Activated T-helper 2 cell treated with anti-CD3 and anti-CD28 coated beads, Interferon-gamma antibody, Interleukin-2, Interleukin-4, amounts not matched to agents 10 μg/mL and 5 μg/mL and 100 μg/mL, durations not matched to agents 14 hours and 24 hours and 36 hours (primary cell): ENCODE data around the gene UPF1. TPM values are rescaled to one million over a fixed set of nuclear protein-coding genes. Genes with fewer than 3 reads are reported as not detected.

Source experiments
- DNase-seq: peaks from one replicate; pipeline ENCODE4 v3.0.0; 2021; ENCODE audit warnings: low spot score
- H3K27ac Mint-ChIP-seq: one replicate; pipeline ENCODE4 v1.8.0; 2021; ENCODE audit warnings: mixed read lengths
- H3K27me3 Mint-ChIP-seq: one replicate; pipeline ENCODE4 v1.8.0; 2021; ENCODE audit warnings: low read depth, mixed read lengths
- H3K36me3 Mint-ChIP-seq: one replicate; pipeline ENCODE4 v1.8.0; 2021; ENCODE audit warnings: low read depth, mixed read lengths
- H3K4me1 Mint-ChIP-seq: one replicate; pipeline ENCODE4 v1.8.0; 2021; ENCODE audit warnings: low read depth, mixed read lengths
- H3K4me3 Mint-ChIP-seq: one replicate; pipeline ENCODE4 v1.8.0; 2021; ENCODE audit warnings: low read depth, mild to moderate bottlenecking, moderate library complexity, mixed read lengths
- H3K9me3 Mint-ChIP-seq: one replicate; pipeline ENCODE4 v1.8.0; 2021; ENCODE audit warnings: mixed read lengths
- intact Hi-C: fragments of 100-400 bp; cut with micrococcal nuclease; formaldehyde crosslinking; loops from one replicate; pipeline ENCODE4 v1.15.1; 2023
- total RNA-seq: library from RNA; stranded (reverse); gene quantifications from 2 replicates; pipeline ENCODE4 v1.2.3, GENCODE V29; 2022

The UPF1 gene
- total RNA-seq, 1 donor from 2014 or later = 99.5 TPM

DNA sequence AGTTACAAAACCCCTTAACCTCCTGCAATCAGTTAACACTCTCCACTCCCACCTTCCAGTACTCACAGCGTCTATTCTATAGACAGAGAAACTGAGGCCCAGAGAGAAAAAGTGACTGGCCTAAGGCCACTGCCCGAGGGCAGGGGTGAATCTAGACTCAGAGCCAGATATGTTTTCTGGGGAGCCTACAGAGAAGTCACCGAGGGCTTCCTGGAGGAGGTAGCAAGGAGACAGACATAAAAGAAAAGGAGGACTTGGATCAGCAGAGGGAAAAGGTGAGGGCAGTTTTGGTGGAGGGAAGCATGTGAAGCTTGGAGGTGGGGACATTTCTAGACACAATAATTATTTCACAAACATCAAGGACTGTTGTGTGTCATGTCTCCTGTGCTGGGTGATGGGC, 39.1 kb upstream of the UPF1 start:
- Mint-ChIP-seq H3K9me3 (no peaks in the 10 kb centered on the region), H3K27ac (no peak overlapping the region), H3K36me3 (no peaks in the 10 kb centered on the region), H3K4me1 (peaks cover 6% of the 10 kb centered on the region), H3K27me3 (peaks cover 60% of the 10 kb centered on the region), H3K4me3 (no peak overlapping the region)
- DNase-seq = no peak
- intact Hi-C loops = no loop called here

DNA sequence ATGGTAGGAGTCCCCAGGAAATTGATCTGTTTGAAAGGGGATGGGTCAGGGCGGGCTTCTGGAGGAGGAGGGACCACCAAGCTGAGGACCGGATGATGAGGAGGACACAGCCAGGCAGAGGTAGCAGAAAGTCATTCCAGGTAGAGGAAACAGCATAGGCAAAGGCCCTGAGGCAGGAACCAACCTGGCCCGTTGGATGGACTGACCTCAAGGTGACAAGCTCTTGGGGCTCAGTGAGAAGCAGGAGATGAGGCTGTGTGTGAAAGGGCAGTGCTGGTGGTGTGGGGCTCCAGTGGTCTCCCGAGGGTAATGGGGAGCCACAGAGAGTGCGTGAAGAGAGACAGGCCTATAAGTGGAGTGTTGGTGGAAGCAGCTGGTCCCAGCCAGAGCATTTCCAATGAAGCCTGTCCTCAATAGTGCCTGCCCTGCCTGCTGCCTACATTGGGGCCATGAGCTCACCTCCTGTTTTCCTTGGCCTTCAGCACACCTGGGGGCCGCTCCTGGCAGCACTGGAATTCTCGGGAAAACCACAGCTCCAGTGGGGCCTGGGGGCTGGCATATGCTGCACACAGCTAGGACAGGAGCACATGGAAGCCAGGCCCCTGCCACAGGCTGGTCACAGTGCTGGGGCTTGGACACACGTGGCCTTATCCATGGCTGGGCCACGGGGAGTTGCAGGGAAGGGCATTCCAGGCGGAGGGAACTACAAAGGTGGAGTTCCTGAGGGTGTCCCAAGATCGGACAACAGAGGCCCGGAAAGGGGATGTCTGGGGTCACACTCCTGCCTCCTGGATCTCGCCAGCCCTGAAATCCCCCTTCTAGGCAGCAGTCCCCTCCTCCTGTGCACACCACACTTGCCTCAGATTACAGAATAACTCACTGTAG, 38.4 kb upstream of the UPF1 start:
- Mint-ChIP-seq H3K4me1 (peaks cover 6% of the 10 kb centered on the region), H3K9me3 (no peaks in the 10 kb centered on the region), H3K27me3 (peaks cover 56% of the 10 kb centered on the region), H3K4me3 (no peak overlapping the region), H3K36me3 (no peaks in the 10 kb centered on the region), H3K27ac (no peak overlapping the region)
- intact Hi-C loops = no loop called here
- no peak for DNase-seq

DNA sequence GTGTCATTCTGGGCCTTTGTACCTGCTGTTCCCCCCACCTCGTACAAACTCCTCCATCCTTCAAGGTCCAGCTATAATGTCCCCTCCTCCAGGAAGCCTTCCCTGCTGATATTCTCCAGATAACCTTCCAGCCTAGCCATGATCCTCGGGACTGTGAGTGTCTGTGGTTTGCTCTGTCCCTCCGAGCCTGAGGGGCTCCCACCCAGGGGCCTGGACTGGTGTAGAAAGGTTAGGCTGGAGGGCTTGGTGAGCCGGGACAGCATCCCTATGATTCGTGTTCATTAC, 37.8 kb upstream of the UPF1 start:
- Mint-ChIP-seq H3K27ac (no peak overlapping the region), H3K4me3 (no peak overlapping the region), H3K4me1 (peaks cover 6% of the 10 kb centered on the region), H3K9me3 (no peaks in the 10 kb centered on the region), H3K36me3 (no peaks in the 10 kb centered on the region), H3K27me3 (peaks cover 52% of the 10 kb centered on the region)
- intact Hi-C loops = no loop called here
- DNase-seq = no peak

DNA sequence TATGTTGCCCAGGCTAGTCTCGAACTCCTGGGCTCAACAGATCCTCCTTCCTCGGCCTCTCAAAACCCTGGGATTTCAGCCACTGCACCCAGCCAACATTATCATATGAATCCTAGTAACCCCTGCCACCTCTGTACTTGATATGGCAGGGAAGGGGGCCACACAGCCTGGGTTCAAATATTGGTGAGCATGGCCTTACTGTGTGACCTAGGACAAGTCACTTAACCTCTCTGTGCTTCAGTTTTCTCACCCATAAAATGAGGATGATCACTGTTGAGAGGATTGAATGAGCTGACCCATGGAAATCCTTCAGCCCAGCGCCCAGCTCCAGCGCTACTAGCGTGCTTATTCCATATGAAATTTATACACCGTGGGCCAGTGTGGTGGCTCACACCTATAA, 37.1 kb upstream of the UPF1 start:
- peaks cover 48% of the 10 kb centered on the region for H3K27me3 Mint-ChIP-seq
- intact Hi-C loops = no loop called here

DNA sequence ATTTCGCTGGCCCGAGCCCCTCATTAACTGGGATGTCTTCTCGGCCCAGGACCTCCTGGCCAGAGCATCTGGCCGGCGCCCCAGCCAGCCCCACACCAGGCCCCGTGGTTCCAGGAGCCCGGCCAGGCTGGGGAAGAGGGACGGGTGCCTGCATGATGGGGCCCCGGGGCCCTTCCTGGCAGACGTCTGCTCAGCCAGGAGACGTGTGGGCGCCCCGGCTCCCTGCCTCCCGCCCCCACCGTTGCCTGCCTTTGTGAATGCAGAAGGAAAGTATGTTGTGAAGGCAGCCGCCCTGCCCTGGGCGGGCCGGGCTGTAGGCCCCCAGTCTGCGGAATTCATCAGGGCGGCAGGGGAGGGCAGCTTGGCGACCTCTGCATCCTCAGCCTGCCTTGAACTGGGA, 36.2 kb upstream of the UPF1 start:
- no peak for DNase-seq
- Mint-ChIP-seq H3K27ac (no peak overlapping the region), H3K36me3 (no peaks in the 10 kb centered on the region), H3K27me3 (peaks cover 40% of the 10 kb centered on the region), H3K4me1 (no peaks in the 10 kb centered on the region), H3K9me3 (no peaks in the 10 kb centered on the region), H3K4me3 (no peak overlapping the region)
- intact Hi-C loops = no loop called here

More for the DNA sequence above, 37.1 kb upstream of the UPF1 start:
- DNase-seq = no peak
- no peaks in the 10 kb centered on the region for H3K36me3 Mint-ChIP-seq
- H3K4me3 Mint-ChIP-seq = no peak overlapping the region
- peaks cover 4% of the 10 kb centered on the region for H3K4me1 Mint-ChIP-seq
- H3K27ac Mint-ChIP-seq = no peak overlapping the region
- no peaks in the 10 kb centered on the region for H3K9me3 Mint-ChIP-seq

DNA sequence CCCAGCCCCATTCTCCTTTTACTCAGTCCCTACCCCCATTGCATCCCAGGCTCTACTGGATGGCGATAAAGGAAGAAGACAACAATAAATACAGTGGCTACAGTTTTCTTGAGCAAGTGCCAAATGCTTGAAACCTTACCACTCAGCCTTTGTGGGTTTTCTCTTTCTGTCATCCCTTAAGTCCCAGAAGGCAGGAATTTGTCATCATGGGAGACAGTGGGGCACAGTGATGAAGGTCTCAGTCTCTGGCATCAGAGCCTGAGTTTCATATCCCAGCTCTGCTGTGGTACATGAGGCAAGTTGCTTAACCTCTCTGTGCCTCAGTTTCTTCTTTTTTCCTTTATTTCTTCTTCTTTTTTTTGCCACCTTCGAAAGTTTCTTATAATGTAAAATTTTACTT, 35.5 kb upstream of the UPF1 start:
- intact Hi-C loops = no loop called here
- no peak for DNase-seq
- no peaks in the 10 kb centered on the region for H3K4me1 Mint-ChIP-seq
- no peak overlapping the region for H3K4me3 Mint-ChIP-seq
- H3K27ac Mint-ChIP-seq = no peak overlapping the region
- no peaks in the 10 kb centered on the region for H3K9me3 Mint-ChIP-seq
- H3K27me3 Mint-ChIP-seq = peaks cover 38% of the 10 kb centered on the region
- H3K36me3 Mint-ChIP-seq = no peaks in the 10 kb centered on the region

DNA sequence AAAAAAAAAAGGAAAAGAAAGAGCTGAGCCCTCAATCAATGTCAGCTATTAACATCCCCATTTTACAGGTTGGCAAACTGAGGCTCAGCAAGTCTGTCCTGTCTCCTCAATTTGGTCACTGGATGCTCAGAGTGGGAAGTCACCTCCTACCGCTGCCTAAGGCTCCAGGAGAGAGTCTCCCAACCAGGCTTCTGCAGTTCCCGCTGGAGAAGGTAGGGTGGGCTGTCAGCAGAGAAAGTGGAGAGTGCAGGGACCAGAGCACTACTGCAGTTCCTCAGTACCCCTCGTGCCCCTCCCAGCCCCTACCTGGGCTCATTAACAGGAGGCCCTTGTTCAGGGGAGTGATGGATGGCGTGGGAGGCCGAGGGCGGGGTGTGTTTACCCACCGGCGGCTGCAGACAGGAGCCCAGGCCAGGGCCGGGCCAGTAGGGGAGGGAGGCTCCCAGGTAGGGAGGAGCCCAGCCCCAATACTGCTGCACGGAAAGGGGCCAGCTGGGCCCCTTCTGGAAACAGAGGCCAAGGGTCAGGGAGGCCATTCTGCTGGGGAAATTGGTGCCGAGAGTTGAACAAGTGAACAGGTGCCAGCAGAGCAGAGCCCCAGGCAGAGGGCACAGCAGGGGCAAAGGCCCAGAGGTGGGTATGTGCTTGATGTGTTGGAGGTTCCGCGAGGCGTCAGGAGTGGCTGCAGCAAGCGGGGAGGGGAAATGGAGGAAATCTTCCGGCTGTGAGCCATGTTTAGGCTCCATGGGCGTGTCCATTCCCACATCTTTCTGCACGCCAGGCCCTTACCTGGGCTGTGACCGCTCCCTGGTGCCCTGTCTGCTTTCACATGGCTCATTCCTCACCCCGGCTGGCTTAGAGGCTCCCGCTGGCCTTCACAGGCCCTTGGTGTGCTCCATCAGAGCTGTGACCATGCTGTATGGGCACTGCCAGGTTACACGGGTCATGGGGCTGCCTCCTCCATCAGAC, 33.1 kb upstream of the UPF1 start:
- H3K4me1 Mint-ChIP-seq = no peaks in the 10 kb centered on the region
- no peak for DNase-seq
- intact Hi-C loops = no loop called here
- no peak overlapping the region for H3K4me3 Mint-ChIP-seq
- H3K9me3 Mint-ChIP-seq = no peaks in the 10 kb centered on the region
- H3K27me3 Mint-ChIP-seq = peaks cover 20% of the 10 kb centered on the region
- H3K27ac Mint-ChIP-seq = no peak overlapping the region
- no peaks in the 10 kb centered on the region for H3K36me3 Mint-ChIP-seq

DNA sequence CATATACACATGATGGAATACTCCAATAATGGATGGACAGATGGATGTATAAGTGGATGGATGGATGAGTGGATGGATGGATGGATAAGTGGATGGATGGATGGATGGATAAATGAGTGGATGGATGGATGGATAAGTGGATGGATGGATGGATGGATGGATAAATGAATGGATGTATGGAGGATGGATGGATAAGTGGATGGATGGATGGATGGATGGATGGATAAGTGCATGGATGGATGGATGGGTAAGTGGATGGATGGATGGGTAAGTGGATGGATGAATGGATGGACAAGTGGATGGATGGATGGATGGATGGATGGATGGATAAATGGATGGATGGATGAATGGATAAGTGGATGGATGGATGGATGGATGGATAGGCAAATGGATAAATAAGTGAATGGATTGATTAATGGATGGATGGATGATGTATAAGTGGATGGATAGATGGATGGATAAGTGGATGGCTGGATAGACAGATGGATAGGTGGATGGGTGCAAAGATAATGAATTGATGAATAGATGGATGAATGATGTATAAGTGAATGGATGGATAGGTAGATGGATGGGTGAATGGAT, 32.3 kb upstream of the UPF1 start:
- intact Hi-C loops = no loop called here
- Mint-ChIP-seq H3K4me3 (no peak overlapping the region), H3K4me1 (no peaks in the 10 kb centered on the region), H3K9me3 (no peaks in the 10 kb centered on the region), H3K36me3 (no peaks in the 10 kb centered on the region), H3K27me3 (peaks cover 16% of the 10 kb centered on the region), H3K27ac (no peak overlapping the region)
- no peak for DNase-seq

DNA sequence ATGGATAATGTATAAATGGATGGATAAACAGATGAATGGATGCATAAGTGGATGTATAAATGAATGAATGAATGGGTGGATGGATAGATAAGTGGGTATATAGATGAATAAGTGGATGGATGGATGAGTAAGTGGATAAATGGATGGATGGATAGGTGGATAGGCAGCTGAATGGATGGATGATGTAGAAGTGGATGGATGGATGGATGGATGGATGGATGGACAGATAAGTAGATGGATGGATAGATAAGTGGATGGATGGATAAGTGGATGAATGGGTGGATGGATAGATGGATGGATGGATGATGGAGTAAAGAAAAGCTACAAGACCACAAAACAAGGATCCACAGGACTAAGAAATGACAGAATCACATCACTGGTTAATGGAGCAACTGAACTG, 31.7 kb upstream of the UPF1 start:
- Mint-ChIP-seq H3K4me1 (no peaks in the 10 kb centered on the region), H3K27ac (no peak overlapping the region), H3K36me3 (no peaks in the 10 kb centered on the region), H3K4me3 (no peak overlapping the region), H3K27me3 (peaks cover 13% of the 10 kb centered on the region), H3K9me3 (no peaks in the 10 kb centered on the region)
- DNase-seq = no peak
- intact Hi-C loops = no loop called here

DNA sequence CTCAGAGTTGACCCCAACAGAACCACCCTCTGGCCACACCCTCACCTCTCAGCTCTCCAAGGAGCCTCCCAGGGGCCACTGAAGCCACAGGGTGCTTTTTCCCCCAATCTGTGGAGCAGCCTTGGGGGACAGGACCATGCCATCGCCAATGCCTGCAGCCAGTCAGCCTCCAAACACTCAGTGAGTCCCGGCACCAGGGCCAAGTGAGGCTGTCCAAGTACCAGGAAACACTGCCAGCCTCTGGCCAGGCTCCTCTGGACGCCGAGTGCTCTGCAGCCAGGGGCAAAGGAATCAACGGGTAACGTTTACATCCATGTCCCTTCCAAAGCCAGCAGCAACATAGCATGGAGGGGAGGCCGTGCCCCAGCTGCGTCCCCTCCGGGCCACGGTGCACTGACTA, 31.1 kb upstream of the UPF1 start:
- no peak for DNase-seq
- Mint-ChIP-seq H3K36me3 (no peaks in the 10 kb centered on the region), H3K4me1 (no peaks in the 10 kb centered on the region), H3K4me3 (no peak overlapping the region), H3K27ac (no peak overlapping the region), H3K27me3 (peaks cover 12% of the 10 kb centered on the region), H3K9me3 (no peaks in the 10 kb centered on the region)
- intact Hi-C loops = no loop called here

DNA sequence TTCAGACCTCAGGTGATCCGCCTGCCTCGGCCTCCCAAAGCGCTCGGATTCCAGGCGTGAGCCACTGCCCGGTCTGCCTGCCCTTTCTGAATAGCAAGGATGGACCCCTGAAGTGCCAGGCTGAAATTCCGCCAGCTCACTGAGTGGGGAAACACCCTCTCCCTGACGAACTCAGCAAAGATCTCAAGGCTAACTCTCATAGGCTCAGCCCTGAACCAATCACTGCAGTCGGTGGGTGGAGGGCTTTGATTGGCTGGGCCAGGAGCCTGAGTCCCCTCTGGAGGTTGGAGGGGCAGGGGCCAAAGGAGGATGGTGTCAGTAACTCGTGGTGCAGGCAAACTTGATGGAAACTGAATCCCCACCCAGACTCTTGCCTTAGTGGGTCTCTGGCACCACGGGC, 29.4 kb upstream of the UPF1 start:
- H3K27me3 Mint-ChIP-seq = peaks cover 4% of the 10 kb centered on the region
- no peak overlapping the region for H3K4me3 Mint-ChIP-seq
- no peaks in the 10 kb centered on the region for H3K36me3 Mint-ChIP-seq
- intact Hi-C loops = no loop called here
- H3K9me3 Mint-ChIP-seq = no peaks in the 10 kb centered on the region
- H3K27ac Mint-ChIP-seq = no peak overlapping the region
- DNase-seq = no peak
- H3K4me1 Mint-ChIP-seq = no peaks in the 10 kb centered on the region

DNA sequence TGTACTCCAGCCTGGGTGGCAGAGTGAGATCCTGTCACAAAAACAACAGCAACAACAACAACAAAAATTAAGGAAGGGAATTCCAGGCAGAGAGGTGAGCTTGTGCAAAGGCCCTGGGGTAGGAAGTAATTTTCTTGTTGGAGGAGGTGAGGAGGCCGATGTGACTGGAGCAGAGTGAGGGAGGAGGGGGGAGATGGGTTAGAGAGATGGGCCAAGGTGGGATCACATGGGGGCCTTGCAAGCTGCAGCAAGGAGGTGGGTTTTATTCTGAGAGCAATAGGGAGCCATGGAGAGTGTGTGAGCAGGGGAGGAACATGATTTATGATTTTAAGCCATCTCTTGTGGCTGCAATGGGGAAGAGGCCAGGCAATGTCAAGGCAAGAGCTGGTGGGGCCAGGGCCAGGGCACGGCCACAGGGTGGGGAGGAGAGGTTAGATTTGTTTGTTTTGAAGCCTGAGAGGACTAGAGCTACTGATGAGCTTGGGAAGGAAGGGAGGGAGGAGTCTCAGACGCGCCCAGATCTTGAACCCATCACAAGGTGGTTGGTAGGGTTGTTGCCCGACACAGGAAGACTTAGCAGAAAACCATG, 28.1 kb upstream of the UPF1 start:
- Mint-ChIP-seq H3K4me1 (no peaks in the 10 kb centered on the region), H3K4me3 (no peak overlapping the region), H3K27me3 (peaks cover 2% of the 10 kb centered on the region), H3K36me3 (no peaks in the 10 kb centered on the region), H3K27ac (no peak overlapping the region), H3K9me3 (no peaks in the 10 kb centered on the region)
- no peak for DNase-seq
- intact Hi-C loops = no loop called here
